ENCODE data around the gene MIPOL1. TPM values are rescaled to one million over a fixed set of nuclear protein-coding genes. Genes with fewer than 3 reads are reported as not detected.

MIPOL1 gene
- total and polyA plus RNA-seq, 2 of the 13 experiments (the other 11 are each of a cell fraction or from before 2014, with no cell fraction given) = 8.6 to 34.2 TPM

- TF ChIP-seq ZNF280D (CRISPR knock-in tag; IDR thresholded peaks at IDR 0.05) (peak; percentile 49; the same call in 1 of the 2 replicates), ZNF234 (CRISPR knock-in tag; conservative IDR thresholded peaks at IDR 0.05) (0 out of 2 replicates have a peak, but pooled peaks have one; percentile 64), TCF12 (IDR thresholded peaks at IDR 0.05) (no peak), TCF12 (CRISPR knock-in tag; IDR thresholded peaks at IDR 0.05) (no peak), CHD4 (IDR thresholded peaks at IDR 0.05; ENCODE audit: borderline replicate concordance, low read length) (peak; percentile 97), ZNF776 (CRISPR knock-in tag; IDR thresholded peaks at IDR 0.05) (no peak), ZNF589 (CRISPR knock-in tag; conservative IDR thresholded peaks at IDR 0.05) (no peak), ZSCAN22 (CRISPR knock-in tag; IDR thresholded peaks at IDR 0.05) (no peak), ZNF749 (CRISPR knock-in tag; IDR thresholded peaks at IDR 0.05; ENCODE audit: borderline replicate concordance) (no peak), CSRNP2 (CRISPR knock-in tag; conservative IDR thresholded peaks at IDR 0.05; ENCODE audit: low read depth) (no peak), ZNF318 (CRISPR knock-in tag; IDR thresholded peaks at IDR 0.05) (no peak), FOXC1 (CRISPR knock-in tag; IDR thresholded peaks at IDR 0.05; ENCODE audit: borderline replicate concordance) (no peak)
Measured at GRCh38 chr14:37464192-37464858, 266.6 kb downstream of the MIPOL1 start (continued).
